Activated CD8-positive, alpha-beta memory T cell treated with anti-CD3 and anti-CD28 coated beads, Interleukin-2, amount 50 U/mL, for 48 hours (primary cell): Measurements from ENCODE around the gene TINAGL1.

Source experiments
- DNase-seq: peaks from one replicate; pipeline ENCODE4 v3.0.0-alpha.2; 2020

The TINAGL1 gene

GRCh38 chr1:31576201-31576669 lies at the start of gene TINAGL1:
TSS of gene TINAGL1 (plus strand) at chr1:31576515. CDS start at chr1:31577149, 634 bp downstream.
- peak; percentile 46 for DNase-seq

DNA sequence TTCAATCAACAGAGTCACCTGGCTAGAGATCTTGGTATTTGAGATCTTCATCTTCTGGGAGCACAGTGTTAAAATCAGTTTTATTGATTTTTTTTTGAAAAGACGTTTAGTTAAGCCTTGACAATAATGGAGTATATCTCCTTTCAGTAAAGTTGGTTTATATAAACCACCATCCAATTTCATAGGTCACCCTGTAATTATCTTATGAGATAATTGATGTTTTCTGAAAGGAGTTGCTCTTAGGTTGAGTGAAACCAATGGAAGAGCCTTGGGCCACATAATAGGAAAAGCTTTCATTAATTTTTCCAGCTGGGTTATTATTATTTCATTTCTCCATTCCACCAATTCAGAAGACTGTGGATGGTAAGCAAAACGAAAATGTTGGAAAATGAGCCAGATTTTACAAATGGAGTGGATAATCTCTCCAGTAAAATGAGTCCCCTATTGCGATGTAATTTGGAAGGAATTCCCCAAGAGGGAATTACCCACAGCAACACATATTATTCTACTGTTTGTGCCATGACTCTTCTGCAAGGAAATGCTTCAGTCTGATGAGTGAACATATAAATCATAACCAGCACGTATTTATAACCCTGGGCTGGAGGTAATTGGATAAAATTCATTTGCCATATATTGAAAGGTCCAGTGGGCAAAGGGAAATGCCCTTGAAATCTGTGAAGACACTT lies 46.2 kb upstream of the TINAGL1 start:
- no peak for DNase-seq

DNA sequence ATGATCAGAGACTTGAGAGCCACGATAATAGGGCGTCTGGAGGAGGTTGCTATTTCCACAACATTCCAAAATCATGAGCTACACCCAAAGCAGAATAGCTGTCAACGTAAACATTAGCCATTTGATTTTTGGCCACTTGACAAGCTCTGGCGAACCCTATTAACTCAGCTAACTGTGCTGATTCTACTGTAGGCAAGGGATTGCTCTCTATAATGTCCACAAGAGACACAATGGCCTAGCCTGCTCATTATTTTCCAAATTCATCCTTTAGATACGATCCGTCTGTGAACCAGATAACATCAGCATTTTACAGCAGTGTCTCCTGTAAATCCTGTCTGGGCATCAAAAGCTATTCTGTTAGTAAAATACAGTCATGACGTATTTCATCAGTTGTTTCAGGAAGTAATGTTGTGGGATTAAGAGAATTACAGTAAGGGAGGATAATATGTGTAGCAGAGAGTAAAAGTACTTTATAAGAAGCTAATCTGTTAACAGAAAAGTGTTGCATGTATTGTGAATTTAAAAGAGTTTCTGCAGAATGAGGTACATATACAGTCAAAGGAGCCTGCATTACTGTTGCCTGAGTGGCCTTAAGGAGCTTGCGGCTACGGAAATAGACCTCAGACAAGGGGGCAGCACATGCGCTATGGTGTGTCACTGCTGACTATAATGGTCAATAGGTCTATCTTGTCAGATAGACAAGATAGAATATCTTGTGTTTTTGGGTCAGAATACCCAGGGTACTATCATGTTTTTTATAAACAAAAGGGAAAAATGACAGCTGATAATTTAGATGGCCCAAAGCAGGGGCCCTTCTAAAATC lies 44.9 kb upstream of the TINAGL1 start:
- no peak for DNase-seq

GRCh38 chr1:31532173-31532572 lies 44.1 kb upstream of the TINAGL1 start:
- DNase-seq: no peak

GRCh38 chr1:31535561-31535960 lies 40.8 kb upstream of the TINAGL1 start:
- DNase-seq: no peak

DNA sequence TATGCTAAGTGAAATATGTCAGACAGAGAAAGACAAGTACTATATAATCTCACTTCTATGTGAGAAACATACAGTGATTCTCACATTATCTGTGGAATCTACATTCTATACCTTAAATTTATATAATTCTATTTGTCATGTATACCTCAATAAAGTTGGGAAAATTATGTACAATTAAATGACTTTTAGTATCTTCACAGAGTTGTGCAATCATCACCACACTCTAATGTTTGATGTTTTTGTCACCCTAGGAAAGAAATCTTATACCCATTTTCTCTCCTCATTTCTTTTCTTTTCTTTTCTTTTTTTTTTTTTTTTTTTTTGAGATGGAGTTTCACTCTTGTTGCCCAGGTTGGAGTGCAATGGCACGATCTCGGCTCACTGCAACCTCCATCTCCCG lies 37.0 kb upstream of the TINAGL1 start:
- no peak for DNase-seq

DNA sequence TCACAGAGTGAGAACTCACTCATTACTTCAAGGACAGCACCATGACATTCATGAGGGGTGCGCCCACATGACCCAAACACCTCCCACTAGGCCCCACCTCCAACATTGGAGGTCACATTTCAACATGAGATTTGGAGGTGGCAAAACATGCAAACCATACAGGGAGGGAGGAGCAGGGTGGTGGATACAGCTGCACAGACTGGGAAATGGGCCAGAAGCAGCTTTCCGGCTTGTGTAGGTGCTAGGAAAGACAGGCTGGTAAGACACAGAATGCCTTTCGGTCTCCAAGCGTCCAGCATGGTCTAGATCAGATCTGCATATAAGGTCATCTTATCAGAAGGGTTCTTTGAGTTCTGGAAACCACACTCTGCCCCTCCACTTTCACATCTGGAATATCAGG lies 35.1 kb upstream of the TINAGL1 start:
- DNase-seq: no peak

- no peak for DNase-seq
These were observed 30.3 kb upstream of the TINAGL1 start for GRCh38 chr1:31545927-31546540.

DNA sequence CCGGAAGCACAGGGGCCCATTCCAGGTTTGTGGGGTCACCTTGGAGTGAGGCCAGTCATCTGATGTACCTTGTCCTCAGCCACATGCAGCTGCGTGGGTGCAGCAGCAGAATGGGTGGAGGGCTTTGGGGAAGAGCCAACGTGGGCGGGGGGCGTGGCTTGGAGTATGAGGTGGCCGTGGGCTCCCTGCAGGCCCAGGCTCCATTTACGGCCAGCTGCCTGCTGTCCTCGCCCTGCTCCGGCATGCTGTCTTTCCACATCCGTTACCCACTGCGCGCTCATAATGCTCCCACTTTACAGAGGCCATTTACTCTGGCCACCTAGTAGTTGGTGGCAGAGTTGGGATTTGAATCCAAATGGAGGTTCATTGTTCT lies 27.8 kb upstream of the TINAGL1 start:
- no peak for DNase-seq

DNA sequence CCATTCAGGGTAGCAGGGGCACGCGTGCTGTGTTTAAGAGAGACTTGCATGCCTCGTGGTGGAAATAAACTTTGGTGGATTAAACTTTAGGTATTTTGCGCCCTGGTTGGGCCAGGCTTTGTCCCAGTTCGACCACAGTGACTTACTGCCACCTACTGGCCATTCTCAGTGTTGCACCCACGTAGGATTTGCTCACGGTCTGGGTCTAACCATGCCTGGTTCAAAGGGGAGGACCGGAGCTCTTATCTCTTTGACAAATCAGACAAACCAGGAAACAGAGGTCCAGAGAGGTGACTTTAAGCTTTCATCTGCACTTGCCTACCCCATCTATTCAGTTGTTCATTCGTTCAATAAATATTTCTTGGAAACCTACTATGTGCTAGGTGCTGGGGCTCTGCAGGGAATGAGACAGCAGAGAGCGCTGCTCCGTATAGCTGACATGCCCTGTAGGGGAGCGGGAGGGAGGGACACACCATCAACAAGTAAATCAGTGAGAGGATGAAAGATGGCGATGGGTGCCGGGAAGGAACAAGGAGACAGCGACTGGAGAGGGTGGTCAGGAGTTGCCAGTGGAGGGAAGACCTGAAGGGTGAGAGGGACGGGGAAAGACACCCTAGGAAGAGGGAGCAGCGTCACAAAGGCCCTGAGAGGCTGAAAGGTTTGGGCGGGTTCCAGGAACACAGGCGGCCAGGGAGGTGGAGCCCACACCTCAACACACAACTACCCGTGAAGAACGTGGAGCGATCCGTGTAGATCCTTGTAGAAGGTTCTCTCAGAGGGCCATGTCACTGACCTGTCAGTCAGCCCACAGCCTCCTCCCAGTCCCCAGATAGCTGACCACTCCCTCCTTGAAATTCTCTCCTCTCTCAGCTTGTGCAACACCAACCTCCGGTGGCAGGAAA lies 27.2 kb upstream of the TINAGL1 start:
- peak; percentile 98 for DNase-seq

DNA sequence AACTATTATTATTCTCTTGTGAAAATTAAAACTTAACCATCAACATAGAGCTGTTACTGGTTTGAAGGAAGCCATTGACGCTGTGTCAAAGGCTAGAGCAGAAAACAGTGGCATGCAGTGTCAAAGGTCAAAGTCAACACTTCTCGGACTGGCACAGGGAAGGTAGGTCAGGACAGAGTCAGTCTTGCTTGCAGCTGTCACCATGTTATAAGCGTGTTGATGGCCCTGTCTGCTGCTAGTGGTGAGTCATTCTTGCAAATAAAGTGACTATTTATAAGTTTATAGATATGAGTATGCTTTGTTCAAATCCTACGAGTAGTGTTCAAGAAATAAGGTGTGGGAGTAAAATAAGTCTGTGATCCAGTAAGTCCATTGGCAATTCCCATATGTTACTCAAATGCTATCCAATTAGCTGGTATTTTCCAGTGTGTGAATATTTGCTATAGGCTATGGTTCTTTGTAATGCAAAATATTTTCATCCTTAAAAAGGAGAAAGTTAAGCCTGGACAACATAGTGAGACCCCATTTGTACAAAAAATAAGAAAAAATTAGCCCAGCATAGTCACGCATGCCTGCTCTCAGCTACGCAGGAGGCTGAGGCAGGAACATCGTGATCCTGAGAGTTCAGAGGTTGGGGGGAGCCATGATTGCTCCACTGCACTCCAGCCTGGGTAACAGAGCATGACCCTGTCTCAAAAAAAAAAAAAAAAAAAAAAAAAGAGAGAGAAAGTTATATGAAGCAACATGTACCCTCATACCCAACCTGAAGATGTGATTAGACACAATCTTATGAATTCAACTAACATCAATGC lies 26.3 kb upstream of the TINAGL1 start:
- no peak for DNase-seq

DNA sequence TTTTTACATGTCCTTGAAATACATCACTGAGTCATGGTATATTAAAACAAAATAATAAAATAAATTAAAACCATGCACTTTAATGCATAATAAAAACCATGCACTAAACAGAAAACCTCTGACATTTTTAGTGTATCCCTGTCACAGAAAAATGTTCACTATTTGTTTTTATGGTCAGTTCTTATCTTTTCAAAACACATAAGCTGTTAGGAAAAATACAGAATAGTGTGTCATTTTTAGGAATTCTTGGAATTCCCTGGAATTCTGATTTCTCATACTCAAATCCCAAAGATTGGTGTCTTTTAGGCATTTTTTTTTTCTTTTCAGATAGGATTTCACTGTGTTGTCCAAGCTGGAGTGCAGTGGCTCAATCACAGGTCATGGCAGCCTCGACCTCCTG lies 25.1 kb upstream of the TINAGL1 start:
- no peak for DNase-seq

DNA sequence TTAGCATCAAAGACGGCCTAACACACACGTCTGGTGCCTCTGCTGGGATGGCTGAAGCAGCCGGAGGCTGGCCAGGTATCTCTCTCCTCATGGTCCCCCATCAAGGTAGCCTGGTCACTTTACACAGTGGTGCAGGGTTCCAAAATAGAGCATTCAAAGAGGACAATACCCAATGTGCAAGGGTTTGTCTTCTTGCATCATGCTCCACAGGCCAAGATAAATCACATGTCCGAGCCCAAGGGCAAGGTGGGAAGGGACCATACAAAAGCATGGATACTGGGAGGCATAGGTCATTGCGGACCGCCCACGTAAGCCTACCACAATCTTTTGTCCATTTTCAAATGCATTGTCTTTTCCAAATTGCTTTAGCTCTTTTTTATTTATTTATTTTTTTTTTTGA lies 23.8 kb upstream of the TINAGL1 start:
- no peak for DNase-seq

DNA sequence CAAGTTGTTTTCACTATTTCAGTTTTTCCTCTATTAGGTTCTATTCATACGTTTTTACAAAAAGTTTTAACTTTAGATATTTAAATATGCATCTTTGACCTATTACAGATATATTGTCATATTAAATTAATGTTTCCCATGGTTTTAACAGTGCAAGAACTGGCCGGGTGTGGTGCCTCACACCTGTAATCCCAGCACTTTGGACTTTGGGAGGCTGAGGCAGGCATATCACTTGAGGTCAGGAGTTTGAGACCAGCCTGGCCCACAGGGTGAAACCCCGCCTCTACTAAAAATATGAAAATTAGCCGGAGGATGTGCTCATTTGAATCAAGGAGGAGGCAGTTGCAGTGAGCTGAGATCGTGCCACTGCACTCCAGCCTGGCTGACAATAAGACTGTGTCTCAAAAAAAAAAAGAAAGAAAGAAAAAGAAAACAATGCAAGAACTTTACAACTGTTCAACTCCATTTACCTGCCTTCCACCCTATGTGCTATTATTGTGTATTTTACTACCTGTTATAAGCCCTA lies 19.8 kb upstream of the TINAGL1 start:
- DNase-seq: no peak

- no peak for DNase-seq
These were observed 16.6 kb upstream of the TINAGL1 start for GRCh38 chr1:31559715-31560114.

DNA sequence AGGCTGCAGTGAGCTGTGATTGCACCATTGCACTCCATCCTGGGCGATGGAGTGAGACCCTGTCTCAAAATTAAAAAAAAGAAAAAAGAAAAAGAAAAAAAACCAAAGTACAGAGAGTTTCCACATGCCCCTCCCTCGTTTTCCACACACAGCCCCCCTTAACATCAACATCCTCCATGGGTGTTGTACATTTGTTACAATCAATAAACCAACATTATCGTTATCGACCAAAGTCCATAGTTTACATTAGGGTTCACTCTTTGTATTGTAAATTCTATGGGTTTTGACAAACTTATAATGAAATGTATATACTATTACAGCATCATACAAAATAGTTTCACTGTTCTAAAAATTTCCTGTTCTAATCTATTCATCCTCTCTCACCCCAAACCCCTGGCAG lies 15.9 kb upstream of the TINAGL1 start:
- DNase-seq: no peak

DNA sequence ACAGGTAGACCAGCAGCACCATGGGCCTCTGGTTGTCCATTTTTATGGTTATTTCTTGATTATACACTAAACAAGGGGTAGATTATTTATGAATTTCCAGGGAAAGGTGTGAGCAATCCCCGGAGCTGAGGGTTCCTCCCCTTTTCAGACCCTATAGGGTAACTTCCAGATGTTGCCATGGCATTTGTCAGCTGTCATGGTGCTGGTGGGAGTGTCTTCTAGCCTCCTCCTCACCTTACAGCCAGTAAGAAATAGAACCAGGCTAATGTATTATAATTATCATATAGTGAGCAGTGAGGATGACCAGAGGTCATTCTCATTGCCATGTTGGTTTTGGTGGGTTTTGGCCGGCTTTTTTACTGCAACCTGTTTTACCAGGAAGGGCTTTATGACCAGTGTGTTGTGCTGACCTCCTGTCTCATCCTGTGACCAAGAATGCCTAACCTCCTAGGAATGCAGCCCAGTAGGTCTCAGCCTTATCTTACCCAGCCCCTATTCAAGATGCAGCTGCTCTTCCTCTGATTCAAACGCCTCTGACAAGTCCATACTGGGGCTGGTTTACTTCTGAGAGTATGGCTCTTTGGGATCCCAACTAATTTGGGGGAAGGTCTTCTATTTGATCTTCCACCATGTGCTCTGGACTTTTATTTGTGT lies 13.5 kb upstream of the TINAGL1 start:
- no peak for DNase-seq

DNA sequence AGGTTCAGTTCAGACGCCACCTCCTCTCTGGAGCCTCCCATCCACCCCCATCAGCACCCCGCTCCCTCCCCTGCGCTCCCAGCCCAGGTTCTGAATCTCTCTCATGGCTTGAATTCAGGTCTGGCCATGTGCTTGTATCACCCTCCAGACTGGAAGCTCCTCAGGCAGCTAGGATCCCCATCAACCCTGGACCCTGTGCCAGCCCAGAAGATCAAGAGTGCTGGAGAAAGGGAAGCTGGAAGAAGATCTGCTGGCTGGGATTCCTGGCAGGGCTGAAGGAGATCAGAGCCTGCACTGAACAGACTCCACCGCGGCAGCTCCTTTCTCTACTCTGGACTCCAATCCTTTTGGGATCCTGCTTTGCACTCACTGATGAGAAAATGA lies 11.7 kb upstream of the TINAGL1 start:
- no peak for DNase-seq

DNA sequence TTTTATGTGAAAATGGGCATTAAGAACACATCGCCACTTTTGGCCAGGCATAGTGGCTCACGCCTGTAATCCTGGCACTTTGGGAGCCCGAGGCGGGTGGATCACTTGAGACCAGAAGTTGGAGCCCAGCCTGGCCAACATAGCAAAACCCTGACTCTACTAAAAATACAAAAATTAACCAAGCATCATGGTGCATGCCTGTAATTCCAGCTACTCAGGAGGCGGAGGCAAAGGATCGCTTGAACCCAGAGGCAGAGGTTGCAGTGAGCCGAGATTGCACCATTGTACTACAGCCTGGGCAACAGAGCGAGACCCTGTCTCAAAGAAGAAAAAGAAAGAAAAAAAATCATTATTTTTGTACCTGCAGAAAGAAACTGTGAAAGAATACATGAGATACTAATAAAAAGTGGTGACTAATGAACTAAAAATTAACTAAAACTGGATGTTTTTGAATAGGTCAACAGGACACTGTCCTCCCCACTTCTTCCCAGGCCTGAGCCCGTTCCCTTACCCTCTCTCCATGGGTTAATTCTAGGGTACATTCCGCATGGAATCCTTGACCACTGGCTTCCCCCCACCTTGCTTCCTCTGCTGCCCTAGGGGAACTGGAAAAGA lies 8.3 kb upstream of the TINAGL1 start:
- no peak for DNase-seq

GRCh38 chr1:31568895-31569595 lies 7.3 kb upstream of the TINAGL1 start:
- DNase-seq: peak; percentile 26
